T47D (cell line): Measurements from ENCODE around the gene SFTPB.

Experiments used
- DNase-seq, 2 experiments: peaks; one replicate each; pipeline versions ENCODE4 v3.0.0 to v3.0.0-alpha.2; 2011 to 2012; ENCODE audit warnings: low read depth in 1 of 2, low spot score in 1 of 2
- JUND ChIP-seq: IDR thresholded peaks from 2 replicates; pipeline ENCODE4 v1.6.1; 2012; ENCODE audit warnings: low read depth
- in situ Hi-C: cut with HindIII; loops from 2 replicates; pipeline ENCODE4 v1.10.0; 2016; ENCODE audit warnings: low sequenced_read_pairs, low pct_unique_long_range_greater_than_20kb

The SFTPB gene

GRCh38 chr2:85697716-85698115, 29.7 kb upstream of the SFTPB start:
- TF ChIP-seq JUND, result no peak
- in situ Hi-C loops, result no loop called here
- no peak for DNase-seq

DNA sequence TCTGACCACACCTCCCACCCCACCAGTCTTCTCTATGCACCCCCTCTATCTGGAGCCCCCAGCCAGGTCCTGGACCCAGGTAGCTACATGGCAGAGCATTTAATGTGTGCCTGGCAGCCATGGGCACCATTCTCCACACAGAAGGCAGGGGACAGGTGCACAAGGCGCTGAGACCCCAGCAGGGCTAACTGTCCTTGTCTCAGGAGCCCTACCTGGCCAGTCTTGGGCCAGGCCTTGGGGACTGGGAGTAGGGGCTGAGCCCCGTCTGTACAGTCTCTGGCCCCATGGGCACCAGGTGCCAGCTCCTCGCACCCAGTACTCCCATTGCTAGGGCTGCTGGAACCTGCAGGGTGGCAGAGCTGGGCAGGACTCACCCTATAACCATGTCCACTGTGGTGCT, 29.1 kb upstream of the SFTPB start:
- DNase-seq, result no peak
- in situ Hi-C loops, result no loop called here
- TF ChIP-seq JUND, result no peak

DNA sequence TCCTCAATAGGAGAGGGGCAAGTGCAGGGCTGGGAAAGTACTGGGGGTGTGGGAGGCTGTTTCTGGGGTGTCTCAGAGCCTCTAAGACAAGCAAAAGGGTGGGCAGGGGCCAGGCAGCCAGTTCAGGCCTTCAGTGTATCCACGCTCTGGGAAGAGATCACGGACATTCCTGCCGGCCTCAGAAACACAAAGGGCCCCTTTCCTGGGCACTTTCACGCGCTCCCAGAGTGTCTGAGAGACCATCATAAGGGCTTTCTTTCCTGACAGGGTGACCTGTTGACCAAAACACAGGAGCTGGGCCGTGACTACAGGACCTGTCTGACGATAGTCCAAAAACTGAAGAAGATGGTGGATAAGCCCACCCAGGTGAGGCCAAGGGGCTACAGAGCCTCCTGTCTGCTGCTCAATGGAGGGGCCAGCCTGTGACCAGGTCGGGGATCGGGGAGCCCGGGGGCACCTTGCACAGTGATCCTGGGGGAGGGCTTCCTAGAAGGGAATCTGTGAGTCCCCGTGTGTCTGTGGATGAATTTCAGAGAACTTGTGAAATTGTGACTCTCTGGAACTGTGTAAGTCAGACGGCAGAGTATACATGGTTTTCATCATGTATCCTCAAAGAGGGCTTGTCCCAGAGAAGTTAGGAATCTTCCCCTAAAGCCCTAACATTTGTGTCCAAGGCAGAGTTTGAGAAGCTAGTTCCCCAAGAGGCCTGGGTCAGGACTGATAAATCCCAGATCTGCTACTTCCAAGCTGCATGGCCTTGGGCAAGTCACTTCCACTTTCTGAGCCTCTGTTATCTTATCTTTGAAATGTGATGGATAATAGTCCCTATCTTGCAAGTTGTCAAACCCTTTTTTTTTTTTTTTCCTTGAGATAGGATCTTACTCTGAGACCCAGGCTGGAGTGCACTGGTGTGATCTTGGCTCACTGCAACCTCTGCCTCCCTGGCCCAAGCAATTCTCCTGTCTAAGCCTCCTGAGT, 28.0 kb upstream of the SFTPB start:
- no peak for TF ChIP-seq JUND
- DNase-seq, result no peak
- in situ Hi-C loops, result no loop called here

- TF ChIP-seq JUND, result no peak
- no peak for DNase-seq
- in situ Hi-C loops, result no loop called here
Observed at GRCh38 chr2:85695121-85695520, 27.1 kb upstream of the SFTPB start.

- in situ Hi-C loops, result no loop called here
Observed at GRCh38 chr2:85694052-85695025, 26.3 kb upstream of the SFTPB start, which contains the start of gene GNLY. Gene GNLY (plus strand): TSS chr2:85694358. CDS start chr2:85694419, 61 bp downstream.

DNA sequence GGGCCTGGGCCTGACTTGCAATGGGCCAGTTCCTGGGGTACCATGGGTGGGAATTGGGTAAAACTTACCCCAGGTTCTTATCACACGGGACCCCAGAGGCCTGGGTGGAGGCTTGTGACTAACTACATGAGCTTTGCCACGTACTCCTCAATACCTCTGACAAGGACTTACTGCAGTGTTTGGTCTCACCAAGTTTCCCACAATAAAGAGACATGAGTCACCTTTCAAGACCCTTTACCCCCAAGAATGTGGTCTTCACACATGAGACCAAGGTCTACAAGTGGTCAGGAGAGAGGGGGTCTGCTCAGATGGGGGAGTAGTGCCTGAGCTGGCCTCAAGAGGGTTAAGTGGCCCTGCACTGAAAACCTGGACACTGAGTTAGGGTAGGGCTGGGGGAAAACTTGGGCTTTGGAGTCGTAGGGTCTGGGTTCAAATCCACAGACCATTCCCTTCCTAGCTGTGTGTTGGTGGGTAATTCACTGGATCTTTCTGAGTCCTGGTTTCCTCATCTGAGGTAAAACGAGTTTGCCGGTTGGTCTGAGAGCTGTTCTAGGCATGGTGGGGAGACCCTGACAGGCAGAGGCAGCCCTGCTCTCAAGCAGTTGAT, 24.1 kb upstream of the SFTPB start:
- in situ Hi-C loops, result no loop called here
- DNase-seq, result no peak
- no peak for TF ChIP-seq JUND

More at GRCh38 chr2:85694052-85695025, 26.3 kb upstream of the SFTPB start, which contains the start of gene GNLY:
- DNase-seq, result no peak
- TF ChIP-seq JUND, result no peak

- DNase-seq, result no peak
- in situ Hi-C loops, result no loop called here
- no peak for TF ChIP-seq JUND
Observed at GRCh38 chr2:85690932-85691331, 22.9 kb upstream of the SFTPB start.

GRCh38 chr2:85684806-85685205, 16.8 kb upstream of the SFTPB start:
- TF ChIP-seq JUND, result no peak
- in situ Hi-C loops, result no loop called here
- DNase-seq, result no peak

GRCh38 chr2:85684380-85684779, 16.4 kb upstream of the SFTPB start:
- no peak for DNase-seq
- TF ChIP-seq JUND, result no peak
- in situ Hi-C loops, result no loop called here

GRCh38 chr2:85682378-85682777, 14.4 kb upstream of the SFTPB start:
- TF ChIP-seq JUND, result no peak
- in situ Hi-C loops, result no loop called here
- DNase-seq, result no peak

DNA sequence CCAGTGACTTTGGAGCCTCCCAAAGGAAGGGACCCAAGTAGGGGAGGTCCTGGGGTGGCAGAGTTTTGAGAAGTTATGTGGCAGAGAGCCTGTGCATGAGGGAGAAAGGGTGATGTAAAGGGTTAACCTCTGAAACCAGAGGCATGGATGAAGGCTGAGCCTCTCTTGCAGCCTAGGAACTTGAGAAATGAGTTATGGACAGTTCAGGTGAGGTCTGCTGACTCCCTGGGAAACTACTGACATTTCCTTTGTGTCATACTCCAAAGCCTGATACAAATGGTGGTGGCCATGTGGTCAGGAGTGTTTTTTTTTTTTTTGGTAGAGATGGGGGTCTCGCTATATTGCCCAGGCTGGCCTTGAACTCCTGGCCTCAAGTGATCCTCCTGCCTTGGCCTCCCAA, 13.8 kb upstream of the SFTPB start:
- TF ChIP-seq JUND, result no peak
- in situ Hi-C loops, result no loop called here
- DNase-seq, result no peak

GRCh38 chr2:85681372-85681763, 13.4 kb upstream of the SFTPB start:
- no peak for DNase-seq
- in situ Hi-C loops, result no loop called here
- no peak for TF ChIP-seq JUND
